OCI-LY1 (cell line): Measurements from ENCODE around the gene MGST1.

Source experiments
- CTCF ChIP-seq: fragments of 200-600 bp; sonication (generic), shearing (Covaris generic); IDR thresholded peaks from 2 replicates; pipeline ENCODE4 v1.5.1; 2017; ENCODE audit warnings: mild to moderate bottlenecking, antibody characterized with exemption, low read length, moderate library complexity, mixed read lengths
- EZH2 ChIP-seq: fragments of 200-600 bp; sonication (generic), shearing (Covaris generic); IDR thresholded peaks from 2 replicates; pipeline ENCODE4 v1.8.0; 2017; ENCODE audit warnings: borderline replicate concordance, mixed run types, mild to moderate bottlenecking, antibody characterized with exemption, low read length, moderate library complexity, mixed read lengths

GRCh38 chr12:16324772-16325171 lies 22.7 kb upstream of the MGST1 start:
- TF ChIP-seq CTCF (no peak), EZH2 (no peak)
